GM12878 (cell line): ENCODE results near the gene IL1RL1. TPM values are rescaled to one million over a fixed set of nuclear protein-coding genes. Genes with fewer than 3 reads are reported as not detected.

Source experiments
- ATAC-seq: fragments of 200-7000 bp; cut with Tn5 transposase; 3 replicates; pipeline ENCODE4 v1.9.1; 2020; ENCODE audit warnings: mild to moderate bottlenecking, moderate library complexity
- BruUV-seq: library from RNA; stranded (reverse); fragments of 400-500 nt; replicated peaks from 2 replicates; lab custom pipeline; 2021; lab: Mats Ljungman, UMichigan
- CTCF ChIA-PET: fragments of 300-600 bp; sonication (Branson Sonifier 250); formaldehyde crosslinking; extraction: SDS; loops from one replicate; lab custom pipeline; 2021; ENCODE audit warnings: inconsistent platforms; lab: Yijun Ruan, JAX
- POLR2A ChIA-PET: fragments of 350-600 bp; formaldehyde crosslinking; extraction: SDS; loops from one replicate; lab custom pipeline; 2021; ENCODE audit warnings: inconsistent platforms; lab: Charles Lee
- RAD21 ChIA-PET: fragments of 300-600 bp; sonication (Branson Sonifier 250); formaldehyde crosslinking; loops from one replicate; lab custom pipeline; 2023; ENCODE audit warnings: antibody characterized with exemption; ENCODE audit not compliant: unreplicated experiment; lab: Charles Lee
- SMC1A ChIA-PET: fragments of 300-600 bp; sonication (Branson Sonifier 250); formaldehyde crosslinking; loops from one replicate; lab custom pipeline; 2023; ENCODE audit not compliant: unreplicated experiment, uncharacterized antibody; lab: Charles Lee
- DNase-seq: peaks from one replicate; pipeline ENCODE4 v3.0.0-alpha.2; 2011; ENCODE audit warnings: low read depth, low spot score
- FAIRE-seq: peaks from 3 replicates; lab custom pipeline; 2011; peaks lifted over from hg19 to GRCh38; lab: Jason Lieb, UNC
- H2AFZ ChIP-seq: 2 replicates; pipeline ENCODE4 v1.6.0; 2011; ENCODE audit warnings: low read depth, low read length, control low read depth; ENCODE audit not compliant: control insufficient read depth
- H3K27ac ChIP-seq: 2 replicates; pipeline ENCODE4 v1.5.1; 2011; ENCODE audit warnings: control low read depth; ENCODE audit not compliant: control insufficient read depth, insufficient read depth
- H3K27me3 ChIP-seq, 2 experiments: replicated peaks in 1 of 2; 2 replicates each; pipeline versions ENCODE4 v1.6.0 to v1.6.1; 2011; ENCODE audit warnings: low read length in 1 of 2; ENCODE audit not compliant: control insufficient read depth in 2 of 2, insufficient read depth in 2 of 2
- H3K36me3 ChIP-seq, 2 experiments: 2 replicates each; pipeline ENCODE4 v1.5.1; 2011; ENCODE audit warnings: low read length in 1 of 2; ENCODE audit not compliant: control insufficient read depth in 2 of 2, insufficient read depth in 2 of 2
- H3K4me1 ChIP-seq: 2 replicates; pipeline ENCODE4 v1.6.1; 2011; ENCODE audit warnings: mild to moderate bottlenecking, low read length, moderate library complexity, mixed read lengths; ENCODE audit not compliant: control insufficient read depth, insufficient read depth
- H3K4me2 ChIP-seq: 2 replicates; pipeline ENCODE4 v1.6.0; 2011; ENCODE audit warnings: control low read depth; ENCODE audit not compliant: control insufficient read depth, insufficient read depth
- H3K4me3 ChIP-seq: fragments of 200-600 bp; sonication (generic); 2 replicates; pipeline ENCODE4 v1.5.1; 2016
- H3K79me2 ChIP-seq: 2 replicates; pipeline ENCODE4 v1.6.0; 2011; ENCODE audit warnings: low read length; ENCODE audit not compliant: control insufficient read depth, insufficient read depth
- H3K9ac ChIP-seq: 2 replicates; pipeline ENCODE4 v1.8.0; 2011; ENCODE audit warnings: low read length, control low read depth, mixed read lengths; ENCODE audit not compliant: control insufficient read depth, insufficient read depth
- H3K9me3 ChIP-seq: replicated peaks from 3 replicates; pipeline ENCODE4 v1.5.1; 2011; ENCODE audit warnings: mild to moderate bottlenecking, low read length; ENCODE audit not compliant: control insufficient read depth, insufficient read depth
- H4K20me1 ChIP-seq: 2 replicates; pipeline ENCODE4 v1.6.0; 2011; ENCODE audit not compliant: control insufficient read depth, insufficient read depth
- BMI1 ChIP-seq: fragments of 450-650 bp; IDR thresholded peaks from 2 replicates; pipeline ENCODE4 v1.6.1; 2016; ENCODE audit warnings: mild to moderate bottlenecking, moderate library complexity, borderline replicate concordance
- CEBPB ChIP-seq, 2 experiments: fragments of 150-350 bp in 1 of 2; IDR thresholded peaks; 2 replicates each; pipeline ENCODE4 v1.6.1; 2012 to 2014; ENCODE audit warnings: low read depth in 2 of 2, low read length in 2 of 2, borderline replicate concordance in 1 of 2, inconsistent platforms in 1 of 2
- CHD4 ChIP-seq: fragments of 200-600 bp; sonication (generic); IDR thresholded peaks from 2 replicates; pipeline ENCODE4 v1.6.1; 2016; ENCODE audit warnings: mild to moderate bottlenecking
- HDAC2 ChIP-seq: fragments of 200-600 bp; sonication (generic); IDR thresholded peaks from 2 replicates; pipeline ENCODE4 v1.6.1; 2017
- JUNB ChIP-seq: IDR thresholded peaks from 2 replicates; pipeline ENCODE4 v1.6.1; 2016; ENCODE audit warnings: antibody characterized with exemption, mild to moderate bottlenecking
- MTA2 ChIP-seq: fragments of 450-650 bp; IDR thresholded peaks from 2 replicates; pipeline ENCODE4 v1.6.1; 2016; ENCODE audit warnings: low read depth, mild to moderate bottlenecking, moderate library complexity
- NFXL1 ChIP-seq: fragments of 450-650 bp; IDR thresholded peaks from 2 replicates; pipeline ENCODE4 v1.6.1; 2017; ENCODE audit warnings: antibody characterized with exemption, mild to moderate bottlenecking, borderline replicate concordance
- PAX8 ChIP-seq: fragments of 450-650 bp; IDR thresholded peaks from 2 replicates; pipeline ENCODE4 v1.6.1; 2017; ENCODE audit warnings: mild to moderate bottlenecking, moderate library complexity
- POLR2AphosphoS2 ChIP-seq: IDR thresholded peaks from 2 replicates; pipeline ENCODE4 v1.6.1; 2011; ENCODE audit warnings: low read depth, mild to moderate bottlenecking, low read length, improper control_type of control experiment, moderate library complexity
- RUNX3 ChIP-seq: IDR thresholded peaks from 2 replicates; pipeline ENCODE4 v1.6.1; 2012; ENCODE audit warnings: low read length, inconsistent platforms
- TCF3 ChIP-seq: IDR thresholded peaks from 2 replicates; pipeline ENCODE4 v1.6.1; 2012; ENCODE audit warnings: low read depth, mild to moderate bottlenecking, low read length, borderline replicate concordance; ENCODE audit not compliant: insufficient read depth
- TCF7 ChIP-seq: IDR thresholded peaks from 2 replicates; pipeline ENCODE4 v1.6.1; 2014; ENCODE audit warnings: antibody characterized with exemption, borderline replicate concordance
- WRNIP1 ChIP-seq: IDR thresholded peaks from 2 replicates; pipeline ENCODE4 v1.6.1; 2011; ENCODE audit warnings: low read depth, low read length, improper control_type of control experiment, borderline replicate concordance
- ZBED1 ChIP-seq: IDR thresholded peaks from 2 replicates; pipeline ENCODE4 v1.6.1; 2016; ENCODE audit warnings: borderline replicate concordance
- ZBTB33 ChIP-seq: fragments of 450-650 bp; IDR thresholded peaks from 2 replicates; pipeline ENCODE4 v1.6.1; 2017; ENCODE audit warnings: mild to moderate bottlenecking
- ZNF207 ChIP-seq: fragments of 450-650 bp; IDR thresholded peaks from 2 replicates; pipeline ENCODE4 v1.6.1; 2014; ENCODE audit warnings: antibody characterized with exemption, mild to moderate bottlenecking, borderline replicate concordance
- WGBS: methylation state at CpG from one replicate; pipeline ENCODE4 v1.1.6; 2016; ENCODE audit warnings: low lambda C conversion rate; ENCODE audit not compliant: insufficient replicate concordance, insufficient coverage; ENCODE audit errors: missing lambda C conversion rate; 5-methylcytosine and 5-hydroxymethylcytosine counted together
- in situ Hi-C: fragments of 300-500 bp; cut with MboI; formaldehyde crosslinking; loops from 9 replicates; pipeline ENCODE4 v1.14.3; 2018; ENCODE audit warnings: mixed read lengths
- intact Hi-C: fragments of 100-400 bp; cut with micrococcal nuclease; formaldehyde crosslinking; loops from one replicate; pipeline ENCODE4 v1.14.2; 2022; ENCODE audit not compliant: unreplicated experiment
- polyA plus RNA-seq, 11 experiments: library from polyadenylated mRNA; depleted of rRNA in 4 of 11; unstranded in 6 of 11; stranded (reverse) in 5 of 11; fragments of >200 nt; fragmentation: Nextera tagmentation in 4 of 11; fragmentation: Illumina TruSeq in 1 of 11; extraction: Ambion mirVana in 4 of 11; extraction: Trizol in 1 of 11; gene quantifications; 1 replicate in 1 of 11; 2 replicates in 10 of 11; pipeline versions ENCODE4 v1.2.1 to v1.2.3, GENCODE V29; 2011 to 2016; ENCODE audit warnings: inconsistent platforms in 2 of 11, missing spikeins in 2 of 11, low read depth in 1 of 11
- total RNA-seq, 4 experiments: library from RNA; depleted of rRNA in 3 of 4; stranded (reverse); fragments of >200 nt in 3 of 4; fragmentation: Illumina TruSeq in 1 of 4; extraction: Trizol in 1 of 4; gene quantifications; 2 replicates each; pipeline versions ENCODE4 v1.2.1 to v1.2.3, GENCODE V29; 2013 to 2021
- TF ChIP-seq, protein P1 (sequence below): fragments of 450-650 bp; IDR thresholded peaks from 2 replicates; pipeline ENCODE4 v1.6.1; 2018; ENCODE audit warnings: mild to moderate bottlenecking, low read depth, moderate library complexity; ENCODE audit not compliant: partially characterized antibody
- TF ChIP-seq, protein P2 (sequence below): fragments of 450-650 bp; IDR thresholded peaks from 2 replicates; pipeline ENCODE4 v1.6.1; 2018; ENCODE audit warnings: borderline replicate concordance, mild to moderate bottlenecking; ENCODE audit not compliant: partially characterized antibody

The IL1RL1 gene
- total and polyA plus RNA-seq, 10 of the 15 experiments (the other 5 are each of a cell fraction or from before 2014, with no cell fraction given), result 0.08 to 0.18 TPM; not detected in 8

- H3K4me2 ChIP-seq, result peak overlapping the region; percentile 58
- 0 out of 2 replicates have a peak, but pooled peaks have one; percentile 1 for TF ChIP-seq MTA2
- TF ChIP-seq ZNF207, result no peak
- TF ChIP-seq NFXL1, result no peak
- TF ChIP-seq POLR2AphosphoS2, result no peak
- TF ChIP-seq ZBTB33, result no peak
- 0 out of 2 replicates have a peak, but pooled peaks have one; percentile 42 for TF ChIP-seq ZBED1
- TF ChIP-seq CEBPB (IDR thresholded peaks at IDR 0.05; ENCODE audit: borderline replicate concordance in 1 of 2, low read depth in 2 of 2, low read length in 2 of 2), result no peak
- TF ChIP-seq, protein P1, sequence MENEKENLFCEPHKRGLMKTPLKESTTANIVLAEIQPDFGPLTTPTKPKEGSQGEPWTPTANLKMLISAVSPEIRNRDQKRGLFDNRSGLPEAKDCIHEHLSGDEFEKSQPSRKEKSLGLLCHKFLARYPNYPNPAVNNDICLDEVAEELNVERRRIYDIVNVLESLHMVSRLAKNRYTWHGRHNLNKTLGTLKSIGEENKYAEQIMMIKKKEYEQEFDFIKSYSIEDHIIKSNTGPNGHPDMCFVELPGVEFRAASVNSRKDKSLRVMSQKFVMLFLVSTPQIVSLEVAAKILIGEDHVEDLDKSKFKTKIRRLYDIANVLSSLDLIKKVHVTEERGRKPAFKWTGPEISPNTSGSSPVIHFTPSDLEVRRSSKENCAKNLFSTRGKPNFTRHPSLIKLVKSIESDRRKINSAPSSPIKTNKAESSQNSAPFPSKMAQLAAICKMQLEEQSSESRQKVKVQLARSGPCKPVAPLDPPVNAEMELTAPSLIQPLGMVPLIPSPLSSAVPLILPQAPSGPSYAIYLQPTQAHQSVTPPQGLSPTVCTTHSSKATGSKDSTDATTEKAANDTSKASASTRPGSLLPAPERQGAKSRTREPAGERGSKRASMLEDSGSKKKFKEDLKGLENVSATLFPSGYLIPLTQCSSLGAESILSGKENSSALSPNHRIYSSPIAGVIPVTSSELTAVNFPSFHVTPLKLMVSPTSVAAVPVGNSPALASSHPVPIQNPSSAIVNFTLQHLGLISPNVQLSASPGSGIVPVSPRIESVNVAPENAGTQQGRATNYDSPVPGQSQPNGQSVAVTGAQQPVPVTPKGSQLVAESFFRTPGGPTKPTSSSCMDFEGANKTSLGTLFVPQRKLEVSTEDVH, result no peak
- no peak for TF ChIP-seq JUNB
- TF ChIP-seq TCF3, result no peak
- no peak for TF ChIP-seq TCF7
- no peak for TF ChIP-seq CHD4
- no peak for TF ChIP-seq WRNIP1
- no peak for TF ChIP-seq RUNX3
- no peak for TF ChIP-seq BMI1
- TF ChIP-seq HDAC2, result no peak
- TF ChIP-seq PAX8, result no peak
- TF ChIP-seq, protein P2, sequence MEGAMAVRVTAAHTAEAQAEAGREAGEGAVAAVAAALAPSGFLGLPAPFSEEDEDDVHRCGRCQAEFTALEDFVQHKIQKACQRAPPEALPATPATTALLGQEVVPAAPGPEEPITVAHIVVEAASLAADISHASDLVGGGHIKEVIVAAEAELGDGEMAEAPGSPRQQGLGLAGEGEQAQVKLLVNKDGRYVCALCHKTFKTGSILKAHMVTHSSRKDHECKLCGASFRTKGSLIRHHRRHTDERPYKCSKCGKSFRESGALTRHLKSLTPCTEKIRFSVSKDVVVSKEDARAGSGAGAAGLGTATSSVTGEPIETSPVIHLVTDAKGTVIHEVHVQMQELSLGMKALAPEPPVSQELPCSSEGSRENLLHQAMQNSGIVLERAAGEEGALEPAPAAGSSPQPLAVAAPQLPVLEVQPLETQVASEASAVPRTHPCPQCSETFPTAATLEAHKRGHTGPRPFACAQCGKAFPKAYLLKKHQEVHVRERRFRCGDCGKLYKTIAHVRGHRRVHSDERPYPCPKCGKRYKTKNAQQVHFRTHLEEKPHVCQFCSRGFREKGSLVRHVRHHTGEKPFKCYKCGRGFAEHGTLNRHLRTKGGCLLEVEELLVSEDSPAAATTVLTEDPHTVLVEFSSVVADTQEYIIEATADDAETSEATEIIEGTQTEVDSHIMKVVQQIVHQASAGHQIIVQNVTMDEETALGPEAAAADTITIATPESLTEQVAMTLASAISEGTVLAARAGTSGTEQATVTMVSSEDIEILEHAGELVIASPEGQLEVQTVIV, result no peak
These were observed 45.0 kb downstream of the IL1RL1 start for GRCh38 chr2:102356381-102356712.

More at GRCh38 chr2:102356381-102356712, 45.0 kb downstream of the IL1RL1 start:
- H3K36me3 ChIP-seq, result no peaks in the 10 kb centered on the region
- H2AFZ ChIP-seq, result peak overlapping the region; percentile 95
- ChIA-PET SMC1A (interaction anchor here (0.6 to 1.9 kb wide), 7 partner anchors 68 to 472 kb away, joined by 3 to 8 read pairs (median 3); no protein-coding TSS in a partner anchor), POLR2A (no interaction called here), CTCF (interaction anchor here (0.6 to 4.7 kb wide), 19 partner anchors 11 to 550 kb away, joined by 3 to 34 read pairs (median 4); no protein-coding TSS in a partner anchor), RAD21 (interaction anchor here (0.8 to 1.3 kb wide), 11 partner anchors 25 to 352 kb away, joined by 3 to 12 read pairs (median 4); no protein-coding TSS in a partner anchor)
- H3K27me3 ChIP-seq, result no peaks in the 10 kb centered on the region
- H3K4me1 ChIP-seq, result peaks cover 6% of the 10 kb centered on the region
- H3K79me2 ChIP-seq, result peaks cover 51% of the 10 kb centered on the region
- FAIRE-seq, result no peak
- ATAC-seq, result peak; percentile 4
- intact Hi-C loops (loop anchor here (1.0 to 5.0 kb wide), 4 partner anchors 103 to 474 kb away; no protein-coding TSS in a partner anchor), in situ Hi-C loops (loop anchor here (5.0 kb wide), 1 partner anchor 104 kb away; no protein-coding TSS in a partner anchor)
- H3K27ac ChIP-seq, result peak overlapping the region; percentile 91
- peak overlapping the region; percentile 84 for H3K9ac ChIP-seq
- no peak for DNase-seq
- H4K20me1 ChIP-seq, result no peaks in the 10 kb centered on the region
- TSS peak; percentile 73 for BruUV-seq
- H3K9me3 ChIP-seq, result no peaks in the 10 kb centered on the region
- WGBS, result 7% methylated on average over 7 of the region's 7 CpGs
- H3K4me3 ChIP-seq, result peak overlapping the region; percentile 96
